Measurements from ENCODE around the gene CCDC7.

- TF ChIP-seq, protein P1, sequence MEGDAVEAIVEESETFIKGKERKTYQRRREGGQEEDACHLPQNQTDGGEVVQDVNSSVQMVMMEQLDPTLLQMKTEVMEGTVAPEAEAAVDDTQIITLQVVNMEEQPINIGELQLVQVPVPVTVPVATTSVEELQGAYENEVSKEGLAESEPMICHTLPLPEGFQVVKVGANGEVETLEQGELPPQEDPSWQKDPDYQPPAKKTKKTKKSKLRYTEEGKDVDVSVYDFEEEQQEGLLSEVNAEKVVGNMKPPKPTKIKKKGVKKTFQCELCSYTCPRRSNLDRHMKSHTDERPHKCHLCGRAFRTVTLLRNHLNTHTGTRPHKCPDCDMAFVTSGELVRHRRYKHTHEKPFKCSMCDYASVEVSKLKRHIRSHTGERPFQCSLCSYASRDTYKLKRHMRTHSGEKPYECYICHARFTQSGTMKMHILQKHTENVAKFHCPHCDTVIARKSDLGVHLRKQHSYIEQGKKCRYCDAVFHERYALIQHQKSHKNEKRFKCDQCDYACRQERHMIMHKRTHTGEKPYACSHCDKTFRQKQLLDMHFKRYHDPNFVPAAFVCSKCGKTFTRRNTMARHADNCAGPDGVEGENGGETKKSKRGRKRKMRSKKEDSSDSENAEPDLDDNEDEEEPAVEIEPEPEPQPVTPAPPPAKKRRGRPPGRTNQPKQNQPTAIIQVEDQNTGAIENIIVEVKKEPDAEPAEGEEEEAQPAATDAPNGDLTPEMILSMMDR (conservative IDR thresholded peaks at IDR 0.05; ENCODE audit: low read depth in 2 of 2): no peak
- TF ChIP-seq NANOG (IDR thresholded peaks at IDR 0.05; ENCODE audit: borderline replicate concordance) (no peak), POLR2AphosphoS5 (IDR thresholded peaks at IDR 0.05; ENCODE audit: low read depth) (no peak), EZH2 (IDR thresholded peaks at IDR 0.05; ENCODE audit: low read depth, unreplicated experiment) (no peak), REST (IDR thresholded peaks at IDR 0.05; ENCODE audit: unreplicated experiment) (no peak), EZH2phosphoT487 (IDR thresholded peaks at IDR 0.05; ENCODE audit: unreplicated experiment) (no peak), JUNB (IDR thresholded peaks at IDR 0.05; ENCODE audit: unreplicated experiment) (no peak), STAT1 (IDR thresholded peaks at IDR 0.05; ENCODE audit: unreplicated experiment) (no peak), ZNF331 (CRISPR knock-in tag; IDR thresholded peaks at IDR 0.05; ENCODE audit: low read depth) (no peak), CREB1 (CRISPR knock-in tag; IDR thresholded peaks at IDR 0.05; ENCODE audit: low read depth) (no peak)
- TF ChIP-seq, protein P2, sequence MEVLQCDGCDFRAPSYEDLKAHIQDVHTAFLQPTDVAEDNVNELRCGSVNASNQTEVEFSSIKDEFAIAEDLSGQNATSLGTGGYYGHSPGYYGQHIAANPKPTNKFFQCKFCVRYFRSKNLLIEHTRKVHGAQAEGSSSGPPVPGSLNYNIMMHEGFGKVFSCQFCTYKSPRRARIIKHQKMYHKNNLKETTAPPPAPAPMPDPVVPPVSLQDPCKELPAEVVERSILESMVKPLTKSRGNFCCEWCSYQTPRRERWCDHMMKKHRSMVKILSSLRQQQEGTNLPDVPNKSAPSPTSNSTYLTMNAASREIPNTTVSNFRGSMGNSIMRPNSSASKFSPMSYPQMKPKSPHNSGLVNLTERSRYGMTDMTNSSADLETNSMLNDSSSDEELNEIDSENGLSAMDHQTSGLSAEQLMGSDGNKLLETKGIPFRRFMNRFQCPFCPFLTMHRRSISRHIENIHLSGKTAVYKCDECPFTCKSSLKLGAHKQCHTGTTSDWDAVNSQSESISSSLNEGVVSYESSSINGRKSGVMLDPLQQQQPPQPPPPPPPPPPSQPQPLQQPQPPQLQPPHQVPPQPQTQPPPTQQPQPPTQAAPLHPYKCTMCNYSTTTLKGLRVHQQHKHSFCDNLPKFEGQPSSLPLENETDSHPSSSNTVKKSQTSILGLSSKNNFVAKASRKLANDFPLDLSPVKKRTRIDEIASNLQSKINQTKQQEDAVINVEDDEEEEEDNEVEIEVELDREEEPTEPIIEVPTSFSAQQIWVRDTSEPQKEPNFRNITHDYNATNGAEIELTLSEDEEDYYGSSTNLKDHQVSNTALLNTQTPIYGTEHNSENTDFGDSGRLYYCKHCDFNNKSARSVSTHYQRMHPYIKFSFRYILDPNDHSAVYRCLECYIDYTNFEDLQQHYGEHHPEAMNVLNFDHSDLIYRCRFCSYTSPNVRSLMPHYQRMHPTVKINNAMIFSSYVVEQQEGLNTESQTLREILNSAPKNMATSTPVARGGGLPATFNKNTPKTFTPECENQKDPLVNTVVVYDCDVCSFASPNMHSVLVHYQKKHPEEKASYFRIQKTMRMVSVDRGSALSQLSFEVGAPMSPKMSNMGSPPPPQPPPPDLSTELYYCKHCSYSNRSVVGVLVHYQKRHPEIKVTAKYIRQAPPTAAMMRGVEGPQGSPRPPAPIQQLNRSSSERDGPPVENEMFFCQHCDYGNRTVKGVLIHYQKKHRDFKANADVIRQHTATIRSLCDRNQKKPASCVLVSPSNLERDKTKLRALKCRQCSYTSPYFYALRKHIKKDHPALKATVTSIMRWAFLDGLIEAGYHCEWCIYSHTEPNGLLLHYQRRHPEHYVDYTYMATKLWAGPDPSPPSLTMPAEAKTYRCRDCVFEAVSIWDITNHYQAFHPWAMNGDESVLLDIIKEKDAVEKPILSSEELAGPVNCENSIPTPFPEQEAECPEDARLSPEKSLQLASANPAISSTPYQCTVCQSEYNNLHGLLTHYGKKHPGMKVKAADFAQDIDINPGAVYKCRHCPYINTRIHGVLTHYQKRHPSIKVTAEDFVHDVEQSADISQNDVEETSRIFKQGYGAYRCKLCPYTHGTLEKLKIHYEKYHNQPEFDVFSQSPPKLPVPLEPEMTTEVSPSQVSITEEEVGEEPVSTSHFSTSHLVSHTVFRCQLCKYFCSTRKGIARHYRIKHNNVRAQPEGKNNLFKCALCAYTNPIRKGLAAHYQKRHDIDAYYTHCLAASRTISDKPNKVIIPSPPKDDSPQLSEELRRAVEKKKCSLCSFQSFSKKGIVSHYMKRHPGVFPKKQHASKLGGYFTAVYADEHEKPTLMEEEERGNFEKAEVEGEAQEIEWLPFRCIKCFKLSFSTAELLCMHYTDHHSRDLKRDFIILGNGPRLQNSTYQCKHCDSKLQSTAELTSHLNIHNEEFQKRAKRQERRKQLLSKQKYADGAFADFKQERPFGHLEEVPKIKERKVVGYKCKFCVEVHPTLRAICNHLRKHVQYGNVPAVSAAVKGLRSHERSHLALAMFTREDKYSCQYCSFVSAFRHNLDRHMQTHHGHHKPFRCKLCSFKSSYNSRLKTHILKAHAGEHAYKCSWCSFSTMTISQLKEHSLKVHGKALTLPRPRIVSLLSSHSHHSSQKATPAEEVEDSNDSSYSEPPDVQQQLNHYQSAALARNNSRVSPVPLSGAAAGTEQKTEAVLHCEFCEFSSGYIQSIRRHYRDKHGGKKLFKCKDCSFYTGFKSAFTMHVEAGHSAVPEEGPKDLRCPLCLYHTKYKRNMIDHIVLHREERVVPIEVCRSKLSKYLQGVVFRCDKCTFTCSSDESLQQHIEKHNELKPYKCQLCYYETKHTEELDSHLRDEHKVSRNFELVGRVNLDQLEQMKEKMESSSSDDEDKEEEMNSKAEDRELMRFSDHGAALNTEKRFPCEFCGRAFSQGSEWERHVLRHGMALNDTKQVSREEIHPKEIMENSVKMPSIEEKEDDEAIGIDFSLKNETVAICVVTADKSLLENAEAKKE (CRISPR knock-in tag; IDR thresholded peaks at IDR 0.05): no peak
These were observed 405.4 kb downstream of the CCDC7 start for GRCh38 chr10:32851301-32851700.

All from GM23338 (cell line).